ENCODE results near the gene ADARB2. TPM values are rescaled to one million over a fixed set of nuclear protein-coding genes. Genes with fewer than 3 reads are reported as not detected.

The ADARB2 gene
- total and polyA plus RNA-seq, 10 of the 15 experiments (the other 5 are each of a cell fraction or from before 2014, with no cell fraction given) = 0.02 to 4.1 (median 0.76) TPM

DNA sequence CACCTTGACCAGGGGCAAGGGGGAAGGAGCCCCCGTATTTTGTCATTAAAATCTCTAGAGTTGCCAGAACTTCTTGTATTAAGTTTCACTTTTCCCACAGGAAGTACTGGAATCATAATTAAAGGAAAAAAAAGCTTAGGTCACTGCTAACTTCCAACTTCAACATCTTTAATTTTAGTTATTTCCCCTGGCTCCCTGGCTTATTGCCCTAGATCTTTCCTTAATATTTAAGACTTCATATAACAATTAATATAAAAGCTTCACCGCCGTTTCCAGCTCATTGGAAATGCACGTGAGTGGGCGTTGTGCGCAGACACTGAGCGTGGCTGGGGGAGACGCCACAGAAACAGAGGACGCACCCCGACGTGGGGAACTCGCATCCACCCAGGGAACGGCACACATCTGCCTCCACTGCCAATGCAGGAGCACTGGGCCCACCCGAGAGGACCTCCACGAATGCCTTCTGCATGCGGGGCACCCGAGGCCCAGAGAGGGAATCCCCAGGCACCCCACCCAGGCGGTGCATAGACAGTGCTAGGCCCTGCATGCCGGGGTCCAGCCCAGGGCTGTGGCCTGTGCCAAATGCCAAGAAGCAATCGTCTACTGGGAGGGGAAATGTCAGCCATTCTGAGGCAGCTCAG, 72.2 kb downstream of the ADARB2 start:
- ATAC-seq (no peak), DNase-seq (ENCODE audit: low read depth, low spot score) (no peak), FAIRE-seq (no peak)
- H3K36me3 ChIP-seq (ENCODE audit: control insufficient read depth in 2 of 2, insufficient read depth in 2 of 2, low read length in 1 of 2) = no peaks in the 10 kb centered on the region
- BruUV-seq (replicated peaks) = no TSS peak
- no peaks in the 10 kb centered on the region for H3K27me3 ChIP-seq (replicated peaks in 1 of 2; ENCODE audit: control insufficient read depth in 2 of 2, insufficient read depth in 2 of 2, low read length in 1 of 2)
- CTCF ChIA-PET = interaction anchor here (1.2 kb wide), 1 partner anchor 9 kb away, joined by 3 read pairs; no protein-coding TSS in a partner anchor
- H3K4me3 ChIP-seq = no peak overlapping the region
- POLR2A ChIA-PET = interaction anchor here (1.0 kb wide), 1 partner anchor 27 kb away, joined by 3 read pairs; no protein-coding TSS in a partner anchor
- H3K9ac ChIP-seq (ENCODE audit: control insufficient read depth, insufficient read depth, low read length) = no peak overlapping the region
- no peak overlapping the region for H2AFZ ChIP-seq (ENCODE audit: control insufficient read depth, low read depth, low read length)
- WGBS (ENCODE audit: insufficient coverage, insufficient replicate concordance, low lambda C conversion rate, missing lambda C conversion rate) = 74% methylated on average over 20 of the region's 20 CpGs
- TF ChIP-seq PML (IDR thresholded peaks at IDR 0.05; ENCODE audit: low read length) = no peak
- no peak for TF ChIP-seq POLR2AphosphoS5 (IDR thresholded peaks at IDR 0.05; ENCODE audit: low read length)
- TF ChIP-seq RCOR1 (conservative IDR thresholded peaks at IDR 0.05; ENCODE audit: low read depth, low read length) = no peak
- TF ChIP-seq KDM1A (IDR thresholded peaks at IDR 0.05; ENCODE audit: borderline replicate concordance) = no peak
- no peak for TF ChIP-seq HSF1 (IDR thresholded peaks at IDR 0.05; ENCODE audit: low read depth, low read length)
- no peak for TF ChIP-seq FOXK2 (IDR thresholded peaks at IDR 0.05)
- no peak for TF ChIP-seq MAX (IDR thresholded peaks at IDR 0.05; ENCODE audit: low read depth, low read length)
- TF ChIP-seq MLLT1 (IDR thresholded peaks at IDR 0.05) = no peak
- TF ChIP-seq, protein P1, sequence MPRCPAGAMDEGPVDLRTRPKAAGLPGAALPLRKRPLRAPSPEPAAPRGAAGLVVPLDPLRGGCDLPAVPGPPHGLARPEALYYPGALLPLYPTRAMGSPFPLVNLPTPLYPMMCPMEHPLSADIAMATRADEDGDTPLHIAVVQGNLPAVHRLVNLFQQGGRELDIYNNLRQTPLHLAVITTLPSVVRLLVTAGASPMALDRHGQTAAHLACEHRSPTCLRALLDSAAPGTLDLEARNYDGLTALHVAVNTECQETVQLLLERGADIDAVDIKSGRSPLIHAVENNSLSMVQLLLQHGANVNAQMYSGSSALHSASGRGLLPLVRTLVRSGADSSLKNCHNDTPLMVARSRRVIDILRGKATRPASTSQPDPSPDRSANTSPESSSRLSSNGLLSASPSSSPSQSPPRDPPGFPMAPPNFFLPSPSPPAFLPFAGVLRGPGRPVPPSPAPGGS (IDR thresholded peaks at IDR 0.05; ENCODE audit: borderline replicate concordance, insufficient read depth, low read depth, low read length, poor library complexity, severe bottlenecking) = no peak
- no peak for TF ChIP-seq HDGF (IDR thresholded peaks at IDR 0.05)
- TF ChIP-seq ZNF24 (IDR thresholded peaks at IDR 0.05) = no peak
- no peak for TF ChIP-seq ZNF622 (IDR thresholded peaks at IDR 0.05)
- TF ChIP-seq SMC3 (IDR thresholded peaks at IDR 0.05; ENCODE audit: borderline replicate concordance, low read length) = no peak
- no peak for TF ChIP-seq POU2F2 (IDR thresholded peaks at IDR 0.05; ENCODE audit: borderline replicate concordance, low read depth, low read length)
- H3K9me3 ChIP-seq (replicated peaks; ENCODE audit: control insufficient read depth, insufficient read depth, low read length) = no peaks in the 10 kb centered on the region
- H3K4me2 ChIP-seq (ENCODE audit: control insufficient read depth, insufficient read depth) = no peak overlapping the region
- in situ Hi-C loops (cut with MboI) = no loop called here
- H3K79me2 ChIP-seq (ENCODE audit: control insufficient read depth, insufficient read depth, low read length) = no peaks in the 10 kb centered on the region
- peaks cover 19% of the 10 kb centered on the region for H3K4me1 ChIP-seq (ENCODE audit: control insufficient read depth, insufficient read depth, low read length)
- RAD21 ChIA-PET (ENCODE audit: unreplicated experiment) = no interaction called here
- no peaks in the 10 kb centered on the region for H4K20me1 ChIP-seq (ENCODE audit: control insufficient read depth, insufficient read depth)
- SMC1A ChIA-PET (ENCODE audit: uncharacterized antibody, unreplicated experiment) = interaction anchor here (0.7 to 1.1 kb wide), 2 partner anchors 15 to 66 kb away, joined by 3 to 5 read pairs; no protein-coding TSS in a partner anchor
- intact Hi-C loops (cut with micrococcal nuclease; ENCODE audit: unreplicated experiment) = loop anchor here (10.0 kb wide), 1 partner anchor 240 kb away; no protein-coding TSS in a partner anchor
- H3K27ac ChIP-seq (ENCODE audit: control insufficient read depth, insufficient read depth) = no peak overlapping the region

All from GM12878 (cell line).